HEK293T (cell line): ENCODE results near the gene SLC8A1.

Source experiments
- ARNT ChIP-seq: fragments of 450-650 bp; IDR thresholded peaks from 2 replicates; pipeline ENCODE4 v1.6.1; 2017; ENCODE audit warnings: mild to moderate bottlenecking
- BHLHE40 ChIP-seq: fragments of 450-650 bp; IDR thresholded peaks from 2 replicates; pipeline ENCODE4 v1.6.1; 2016; ENCODE audit warnings: mild to moderate bottlenecking, moderate library complexity, borderline replicate concordance
- HDGF ChIP-seq: fragments of 450-650 bp; IDR thresholded peaks from 2 replicates; pipeline ENCODE4 v1.6.1; 2017; ENCODE audit warnings: antibody characterized with exemption, borderline replicate concordance
- SP1 ChIP-seq: fragments of 450-650 bp; IDR thresholded peaks from 2 replicates; pipeline ENCODE4 v1.6.1; 2017
- SUZ12 ChIP-seq: fragments of 450-650 bp; IDR thresholded peaks from 2 replicates; pipeline ENCODE4 v1.6.1; 2016; ENCODE audit warnings: mild to moderate bottlenecking

DNA sequence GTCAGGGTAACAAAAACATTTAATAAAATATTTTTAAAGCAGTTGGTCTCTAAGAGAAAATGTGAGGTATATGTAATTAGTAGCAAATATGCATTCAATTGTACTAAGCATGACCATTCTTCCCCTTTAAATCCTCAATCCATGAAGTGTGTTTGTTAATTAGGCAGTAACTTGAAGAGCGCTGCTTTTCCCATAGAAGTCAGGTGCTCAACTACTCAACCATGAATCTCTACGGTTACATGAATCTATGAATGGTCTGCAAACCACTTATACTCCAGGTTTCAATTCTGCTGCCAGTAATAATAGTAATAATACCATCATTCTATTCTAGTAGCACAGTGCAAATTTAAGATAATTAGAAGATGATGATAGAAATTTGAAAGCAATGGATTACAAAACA lies 55.8 kb downstream of the SLC8A1 start:
- TF ChIP-seq BHLHE40 (no peak), SP1 (no peak), HDGF (no peak), SUZ12 (no peak), ARNT (no peak)
